ENCODE measurements around the gene MAD1L1.
A peak's percentile ranks its signal among the peaks of the same experiment; 100 is the strongest.
"Not testable (repeated sequence)": the region's sequence is repeated elsewhere in the genome, so short reads cannot be mapped to it uniquely, and the experiment has no call there.

Gene MAD1L1

DNA sequence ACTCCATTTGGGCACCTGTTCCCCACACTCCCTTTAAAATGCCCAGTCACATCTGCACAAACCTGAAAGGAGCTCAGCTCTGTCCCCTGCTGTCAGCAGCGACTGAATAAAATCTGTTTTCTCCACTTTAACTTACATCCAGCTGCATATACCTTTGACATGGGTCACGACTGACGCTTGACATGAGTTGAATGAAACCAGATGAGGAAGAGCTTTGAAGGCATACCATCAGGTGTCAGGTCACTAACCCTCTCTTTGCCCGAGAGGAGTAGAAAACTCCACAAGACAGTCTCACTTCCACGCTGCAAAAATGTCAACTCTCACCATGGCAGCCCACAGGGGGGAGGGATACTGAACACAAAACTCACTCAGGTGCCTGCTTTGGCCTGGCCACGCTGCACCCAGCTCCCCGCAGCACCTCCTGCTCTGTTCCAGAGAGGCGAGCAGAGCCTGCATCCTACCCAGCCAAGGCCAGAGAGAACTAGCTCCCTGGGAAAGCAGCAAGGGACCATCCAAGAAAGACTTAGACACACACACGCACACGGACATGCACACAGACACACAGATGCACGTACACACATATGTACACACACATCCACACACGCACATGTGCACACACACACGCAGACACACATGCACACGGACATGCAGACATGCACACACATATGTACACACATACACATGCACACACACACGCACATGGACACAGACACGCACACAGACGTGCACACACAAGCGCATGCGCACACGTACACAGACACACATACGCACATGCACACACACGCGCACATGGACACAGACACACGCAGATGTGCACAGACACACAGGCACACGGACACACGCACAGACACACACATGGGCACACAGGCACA lies 191.0 kb downstream of the MAD1L1 start:
- Histone ChIP-seq H3K36me3 (ENCODE audit: control insufficient read depth in 2 of 2, insufficient read depth in 2 of 2, low read length in 2 of 2) (peaks cover 0 to 3% of the 10 kb centered on the region in 2 donors), H3K4me1 (ENCODE audit: control insufficient read depth in 2 of 2, insufficient read depth in 2 of 2, low read length in 2 of 2) (peaks cover 3 to 7% of the 10 kb centered on the region in 2 donors), H3K9me3 (ENCODE audit: control insufficient read depth in 2 of 2, low read length in 2 of 2) (no peaks in the 10 kb centered on the region), H3K4me3 (ENCODE audit: low read length in 2 of 2) (no peak overlapping the region), H3K27ac (ENCODE audit: low read depth in 2 of 2, low read length in 2 of 2) (no peak overlapping the region), H3K9ac (ENCODE audit: low read depth in 1 of 2, low read length in 2 of 2) (no peak overlapping the region), H3K27me3 (ENCODE audit: control insufficient read depth in 2 of 2, insufficient read depth in 2 of 2, low read length in 2 of 2) (no peaks in the 10 kb centered on the region)

DNA sequence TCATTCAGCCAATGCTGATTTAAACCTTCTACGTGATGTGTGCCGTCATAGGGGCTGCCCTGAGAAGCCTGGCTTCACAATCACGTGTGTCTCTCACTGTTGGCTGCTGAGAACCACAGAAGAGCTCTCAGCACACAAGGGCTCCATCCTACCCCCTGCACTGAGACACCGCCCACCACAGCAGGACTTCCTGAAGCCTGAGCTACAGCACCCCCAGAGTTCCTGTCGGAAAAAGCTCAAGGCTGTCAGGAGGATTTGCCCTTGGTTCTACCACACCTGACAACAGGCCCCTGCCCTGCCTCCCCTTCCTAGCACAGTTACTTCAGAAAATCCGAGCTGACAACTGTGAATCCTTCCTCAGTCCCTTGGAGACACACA lies 191.9 kb downstream of the MAD1L1 start:
- Histone ChIP-seq H3K27ac (ENCODE audit: low read depth in 2 of 2, low read length in 2 of 2) (no peak overlapping the region), H3K9me3 (ENCODE audit: control insufficient read depth in 2 of 2, low read length in 2 of 2) (no peaks in the 10 kb centered on the region), H3K9ac (ENCODE audit: low read depth in 1 of 2, low read length in 2 of 2) (no peak overlapping the region), H3K4me1 (ENCODE audit: control insufficient read depth in 2 of 2, insufficient read depth in 2 of 2, low read length in 2 of 2) (peaks cover 0 to 7% of the 10 kb centered on the region in 2 donors), H3K27me3 (ENCODE audit: control insufficient read depth in 2 of 2, insufficient read depth in 2 of 2, low read length in 2 of 2) (no peaks in the 10 kb centered on the region), H3K36me3 (ENCODE audit: control insufficient read depth in 2 of 2, insufficient read depth in 2 of 2, low read length in 2 of 2) (peaks cover 0 to 3% of the 10 kb centered on the region in 2 donors), H3K4me3 (ENCODE audit: low read length in 2 of 2) (no peak overlapping the region)

DNA sequence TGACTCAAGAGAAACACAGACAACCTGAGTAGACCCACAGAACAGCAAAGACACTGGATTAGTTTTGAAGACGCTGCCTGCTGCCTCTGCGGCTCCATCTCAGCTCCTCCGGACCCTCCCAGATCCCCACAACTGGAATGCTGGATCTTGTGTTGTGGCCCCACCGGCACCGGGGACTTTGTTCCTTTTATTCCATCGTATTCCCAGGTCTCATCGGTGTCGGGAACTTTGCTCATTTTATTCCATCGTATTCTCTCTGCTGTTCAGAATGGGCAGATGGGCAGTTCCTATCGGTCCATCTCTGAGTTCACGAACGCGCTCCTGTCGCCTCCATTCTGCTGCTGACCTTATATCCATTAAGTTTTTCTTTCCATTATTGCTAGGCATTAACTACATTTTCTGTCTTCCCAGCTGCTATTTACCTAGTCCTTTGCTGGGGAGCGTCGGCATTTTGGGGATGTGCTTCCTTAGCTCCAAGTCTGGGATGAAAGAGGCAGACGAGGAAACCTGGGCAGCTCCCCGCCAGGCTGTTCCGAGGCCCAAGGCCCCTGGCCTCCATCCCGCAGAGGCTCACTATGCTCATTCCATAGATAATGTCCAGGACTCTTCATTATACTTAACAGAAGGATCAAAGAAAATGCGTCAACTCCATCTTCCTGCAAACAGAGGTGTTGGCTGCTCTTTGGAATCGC lies 192.4 kb downstream of the MAD1L1 start:
- Histone ChIP-seq H3K4me1 (ENCODE audit: control insufficient read depth in 2 of 2, insufficient read depth in 2 of 2, low read length in 2 of 2) (peaks cover 0 to 7% of the 10 kb centered on the region in 2 donors), H3K36me3 (ENCODE audit: control insufficient read depth in 2 of 2, insufficient read depth in 2 of 2, low read length in 2 of 2) (peaks cover 0 to 3% of the 10 kb centered on the region in 2 donors), H3K27ac (ENCODE audit: low read depth in 2 of 2, low read length in 2 of 2) (no peak overlapping the region), H3K9me3 (ENCODE audit: control insufficient read depth in 2 of 2, low read length in 2 of 2) (no peaks in the 10 kb centered on the region), H3K9ac (ENCODE audit: low read depth in 1 of 2, low read length in 2 of 2) (no peak overlapping the region), H3K27me3 (ENCODE audit: control insufficient read depth in 2 of 2, insufficient read depth in 2 of 2, low read length in 2 of 2) (no peaks in the 10 kb centered on the region), H3K4me3 (ENCODE audit: low read length in 2 of 2) (no peak overlapping the region)

GRCh38 chr7:2038931-2039728 lies 193.6 kb downstream of the MAD1L1 start:
- Histone ChIP-seq H3K9ac (ENCODE audit: low read depth in 1 of 2, low read length in 2 of 2) (no peak overlapping the region), H3K27me3 (ENCODE audit: control insufficient read depth in 2 of 2, insufficient read depth in 2 of 2, low read length in 2 of 2) (no peaks in the 10 kb centered on the region), H3K27ac (ENCODE audit: low read depth in 2 of 2, low read length in 2 of 2) (no peak overlapping the region), H3K9me3 (ENCODE audit: control insufficient read depth in 2 of 2, low read length in 2 of 2) (no peaks in the 10 kb centered on the region), H3K4me1 (ENCODE audit: control insufficient read depth in 2 of 2, insufficient read depth in 2 of 2, low read length in 2 of 2) (peaks cover 0 to 7% of the 10 kb centered on the region in 2 donors), H3K36me3 (ENCODE audit: control insufficient read depth in 2 of 2, insufficient read depth in 2 of 2, low read length in 2 of 2) (peaks cover 0 to 3% of the 10 kb centered on the region in 2 donors), H3K4me3 (ENCODE audit: low read length in 2 of 2) (peak overlapping the region in 1 of 2 donors; percentile 20)

DNA sequence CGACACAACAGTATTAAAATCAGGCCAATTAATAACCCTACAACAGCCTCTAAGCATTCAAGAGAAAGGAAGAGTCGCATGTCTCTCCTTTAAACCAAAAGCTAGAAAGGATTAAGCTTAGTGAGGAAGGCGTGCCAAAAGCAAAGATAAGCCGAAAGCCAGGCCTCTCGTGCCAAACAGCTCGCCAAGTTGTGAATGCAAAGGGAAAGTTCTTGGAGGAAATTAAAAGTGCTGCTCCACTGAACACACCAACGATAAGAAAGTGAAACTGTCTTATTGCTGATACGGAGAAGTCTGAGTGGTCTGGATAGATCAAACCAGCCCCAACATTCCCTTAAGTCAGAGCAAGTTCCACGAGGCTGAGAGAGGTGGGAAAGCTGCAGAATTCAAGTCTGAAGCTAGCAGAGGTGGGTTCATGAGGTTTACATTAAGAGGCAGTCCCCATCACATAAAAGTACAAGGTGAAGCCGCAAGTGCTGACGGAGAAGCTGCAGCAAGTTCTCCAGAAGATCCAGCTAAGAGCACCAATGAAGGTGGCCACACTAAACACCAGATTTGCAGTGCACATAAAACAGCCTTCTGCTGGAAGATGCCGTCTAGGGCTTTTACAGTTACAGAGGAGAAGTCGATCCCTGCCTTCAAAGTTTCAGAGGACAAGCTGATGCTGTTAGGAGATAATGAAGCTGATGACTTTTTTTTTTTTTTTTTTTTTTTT lies 194.8 kb downstream of the MAD1L1 start:
- Histone ChIP-seq H3K36me3 (ENCODE audit: control insufficient read depth in 2 of 2, insufficient read depth in 2 of 2, low read length in 2 of 2) (peaks cover 0 to 3% of the 10 kb centered on the region in 2 donors), H3K9ac (ENCODE audit: low read depth in 1 of 2, low read length in 2 of 2) (peak overlapping the region; percentile 42 to 48), H3K4me1 (ENCODE audit: control insufficient read depth in 2 of 2, insufficient read depth in 2 of 2, low read length in 2 of 2) (peaks cover 0 to 7% of the 10 kb centered on the region in 2 donors), H3K9me3 (ENCODE audit: control insufficient read depth in 2 of 2, low read length in 2 of 2) (no peaks in the 10 kb centered on the region), H3K27me3 (ENCODE audit: control insufficient read depth in 2 of 2, insufficient read depth in 2 of 2, low read length in 2 of 2) (no peaks in the 10 kb centered on the region), H3K27ac (ENCODE audit: low read depth in 2 of 2, low read length in 2 of 2) (no peak overlapping the region), H3K4me3 (ENCODE audit: low read length in 2 of 2) (peak overlapping the region; percentile 37 to 72)

GRCh38 chr7:2037301-2037807 lies 195.4 kb downstream of the MAD1L1 start:
- H3K36me3 ChIP-seq (ENCODE audit: control insufficient read depth in 2 of 2, insufficient read depth in 2 of 2, low read length in 2 of 2), result peaks cover 0 to 3% of the 10 kb centered on the region in 2 donors
- no peaks in the 10 kb centered on the region for H3K27me3 ChIP-seq (ENCODE audit: control insufficient read depth in 2 of 2, insufficient read depth in 2 of 2, low read length in 2 of 2)
- peak overlapping the region in 1 of 2 donors; percentile 48 for H3K9ac ChIP-seq (ENCODE audit: low read depth in 1 of 2, low read length in 2 of 2)
- H3K4me3 ChIP-seq (ENCODE audit: low read length in 2 of 2), result peak overlapping the region; percentile 37 to 72
- no peaks in the 10 kb centered on the region for H3K9me3 ChIP-seq (ENCODE audit: control insufficient read depth in 2 of 2, low read length in 2 of 2)
- no peak overlapping the region for H3K27ac ChIP-seq (ENCODE audit: low read depth in 2 of 2, low read length in 2 of 2)
- H3K4me1 ChIP-seq (ENCODE audit: control insufficient read depth in 2 of 2, insufficient read depth in 2 of 2, low read length in 2 of 2), result peaks cover 0 to 7% of the 10 kb centered on the region in 2 donors

- Histone ChIP-seq H3K27ac (ENCODE audit: low read depth in 2 of 2, low read length in 2 of 2) (no peak overlapping the region), H3K9ac (ENCODE audit: low read depth in 1 of 2, low read length in 2 of 2) (no peak overlapping the region), H3K4me3 (ENCODE audit: low read length in 2 of 2) (no peak overlapping the region), H3K4me1 (ENCODE audit: control insufficient read depth in 2 of 2, insufficient read depth in 2 of 2, low read length in 2 of 2) (peaks cover 0 to 7% of the 10 kb centered on the region in 2 donors), H3K9me3 (ENCODE audit: control insufficient read depth in 2 of 2, low read length in 2 of 2) (no peaks in the 10 kb centered on the region), H3K36me3 (ENCODE audit: control insufficient read depth in 2 of 2, insufficient read depth in 2 of 2, low read length in 2 of 2) (no peaks in the 10 kb centered on the region), H3K27me3 (ENCODE audit: control insufficient read depth in 2 of 2, insufficient read depth in 2 of 2, low read length in 2 of 2) (no peaks in the 10 kb centered on the region)
Measured at GRCh38 chr7:2036786-2037185, 196.0 kb downstream of the MAD1L1 start.

- H3K4me1 ChIP-seq (ENCODE audit: control insufficient read depth in 2 of 2, insufficient read depth in 2 of 2, low read length in 2 of 2); H3K27ac ChIP-seq (ENCODE audit: low read depth in 2 of 2, low read length in 2 of 2); H3K9me3 ChIP-seq (ENCODE audit: control insufficient read depth in 2 of 2, low read length in 2 of 2); H3K36me3 ChIP-seq (ENCODE audit: control insufficient read depth in 2 of 2, insufficient read depth in 2 of 2, low read length in 2 of 2); H3K27me3 ChIP-seq (ENCODE audit: control insufficient read depth in 2 of 2, insufficient read depth in 2 of 2, low read length in 2 of 2); H3K4me3 ChIP-seq (ENCODE audit: low read length in 2 of 2); H3K9ac ChIP-seq (ENCODE audit: low read depth in 1 of 2, low read length in 2 of 2): not testable (repeated sequence)
Measured at GRCh38 chr7:2036201-2036600, 196.5 kb downstream of the MAD1L1 start.

DNA sequence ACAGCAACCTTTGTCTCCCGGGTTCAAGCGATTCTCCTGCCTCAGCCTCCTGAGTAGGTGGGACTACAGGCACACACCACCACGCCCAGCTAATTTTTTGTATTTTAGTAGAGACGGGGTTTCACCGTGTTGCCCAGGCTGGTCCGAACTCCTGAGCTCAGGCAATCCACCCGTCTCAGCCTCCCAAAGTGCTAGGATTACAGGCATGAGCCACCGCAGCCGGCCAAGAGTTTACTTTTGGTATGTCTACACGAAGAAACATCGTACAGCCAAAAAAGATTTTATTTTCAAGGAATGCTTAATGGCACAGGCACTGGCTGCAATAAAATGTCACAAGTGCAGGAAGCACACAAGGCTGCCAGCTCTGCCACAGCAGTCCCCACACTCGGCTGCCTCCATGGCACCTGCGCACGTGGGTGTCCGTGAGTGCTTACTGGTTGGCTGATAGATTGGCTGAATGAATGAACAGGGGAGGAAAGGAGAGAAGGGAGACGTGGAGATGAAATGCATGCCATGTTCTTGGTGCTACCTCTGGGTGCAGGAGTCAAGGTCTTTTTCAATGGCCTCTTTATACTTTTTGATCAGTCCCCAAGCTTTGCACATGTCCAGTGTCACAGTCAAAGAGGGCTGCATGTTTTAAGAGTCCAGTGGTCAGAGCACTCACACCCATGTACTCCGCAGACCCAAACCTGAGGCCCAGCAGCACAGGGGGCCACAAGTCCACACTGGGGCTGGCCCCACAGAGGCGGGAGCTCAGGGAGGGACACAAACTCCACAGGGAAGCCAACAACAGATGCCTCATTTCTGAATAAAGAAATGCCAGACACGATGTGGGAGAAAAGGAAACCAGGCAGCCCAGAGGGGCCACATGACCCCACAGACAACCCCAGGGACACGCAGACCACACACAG lies 198.2 kb downstream of the MAD1L1 start:
- Histone ChIP-seq H3K27ac (ENCODE audit: low read depth in 2 of 2, low read length in 2 of 2) (no peak overlapping the region), H3K4me1 (ENCODE audit: control insufficient read depth in 2 of 2, insufficient read depth in 2 of 2, low read length in 2 of 2) (peaks cover 0 to 7% of the 10 kb centered on the region in 2 donors), H3K4me3 (ENCODE audit: low read length in 2 of 2) (no peak overlapping the region), H3K36me3 (ENCODE audit: control insufficient read depth in 2 of 2, insufficient read depth in 2 of 2, low read length in 2 of 2) (no peaks in the 10 kb centered on the region), H3K9ac (ENCODE audit: low read depth in 1 of 2, low read length in 2 of 2) (no peak overlapping the region), H3K27me3 (ENCODE audit: control insufficient read depth in 2 of 2, insufficient read depth in 2 of 2, low read length in 2 of 2) (no peaks in the 10 kb centered on the region), H3K9me3 (ENCODE audit: control insufficient read depth in 2 of 2, low read length in 2 of 2) (no peaks in the 10 kb centered on the region)

Data from mucosa of rectum (tissue), 2 donors.